Measurements from ENCODE around the gene MEGF11.

MEGF11 gene

GRCh38 chr15:66239514-66239913 is 14.0 kb downstream of the MEGF11 start:
- DNase-seq (ENCODE audit: low spot score) = no peak

DNA sequence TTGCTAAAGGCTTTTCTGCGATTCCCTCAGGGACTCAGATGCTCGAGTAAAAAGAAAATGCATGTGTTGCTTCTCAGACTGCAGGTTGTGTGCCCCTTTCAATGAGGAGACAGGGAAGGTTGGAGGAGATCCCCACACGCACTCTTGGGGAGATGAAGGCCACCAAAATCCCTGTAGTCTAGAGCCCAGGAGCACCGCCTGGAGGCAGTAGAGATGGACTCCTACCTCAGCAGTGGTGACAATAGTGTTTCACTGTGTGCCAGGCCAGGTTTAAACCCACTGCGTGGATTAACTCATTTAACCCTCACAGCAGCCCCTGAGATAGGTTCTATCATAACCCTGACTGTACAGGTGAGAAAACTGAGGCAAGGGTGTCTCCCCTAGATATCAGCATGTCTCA is 15.2 kb downstream of the MEGF11 start:
- DNase-seq (ENCODE audit: low spot score) = no peak

- DNase-seq (ENCODE audit: low spot score) = no peak
These were observed 15.9 kb downstream of the MEGF11 start for GRCh38 chr15:66237513-66238235.

DNA sequence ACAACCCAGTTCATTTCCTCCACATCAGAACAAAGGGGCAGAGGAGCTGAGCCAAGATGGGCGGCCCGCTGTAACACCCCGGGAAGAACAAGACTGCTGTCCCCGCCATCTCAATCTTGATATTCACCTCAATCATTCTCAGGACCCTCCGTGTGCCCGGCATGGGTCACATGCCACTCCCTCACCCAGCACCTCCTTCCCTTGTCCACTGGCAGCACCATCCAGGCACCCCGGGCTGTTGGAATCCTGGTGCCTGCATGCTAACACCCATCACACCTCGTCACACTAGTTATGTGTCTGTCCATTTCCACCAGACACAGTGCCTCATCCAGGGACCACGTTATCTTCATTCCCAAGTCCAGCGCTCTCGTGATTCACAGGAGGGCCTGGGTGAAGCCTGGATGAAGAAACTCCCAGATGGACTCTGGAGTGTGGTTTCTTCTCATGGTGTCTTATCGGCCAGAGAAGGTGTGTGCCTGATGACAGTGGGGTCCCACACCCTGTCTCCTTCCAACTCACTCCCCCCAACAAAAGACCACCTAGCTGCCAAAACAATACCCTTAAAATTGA is 16.7 kb downstream of the MEGF11 start:
- DNase-seq (ENCODE audit: low spot score) = no peak

- no peak for DNase-seq (ENCODE audit: low spot score)
These were observed 17.7 kb downstream of the MEGF11 start for GRCh38 chr15:66235866-66236265.

DNA sequence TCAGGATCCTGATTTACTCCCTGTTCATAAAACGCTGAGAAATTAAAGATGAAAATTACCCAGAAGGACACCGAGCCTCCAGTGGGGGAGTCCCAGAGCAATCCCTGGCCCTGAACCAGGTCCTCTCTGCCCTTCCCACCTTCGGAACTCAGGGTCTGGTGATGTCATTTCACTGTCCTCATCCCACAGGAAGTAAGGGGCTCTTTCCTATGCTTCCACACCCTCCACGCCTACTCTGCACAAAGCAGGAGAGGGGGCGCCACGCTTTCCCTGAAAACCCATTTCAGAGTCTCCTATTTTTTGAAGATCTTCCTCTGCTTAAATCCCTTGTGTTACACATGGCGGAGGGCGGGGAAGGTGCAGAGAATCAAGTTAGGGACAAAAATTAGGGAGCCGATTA is 18.8 kb downstream of the MEGF11 start:
- DNase-seq (ENCODE audit: low spot score) = no peak

DNA sequence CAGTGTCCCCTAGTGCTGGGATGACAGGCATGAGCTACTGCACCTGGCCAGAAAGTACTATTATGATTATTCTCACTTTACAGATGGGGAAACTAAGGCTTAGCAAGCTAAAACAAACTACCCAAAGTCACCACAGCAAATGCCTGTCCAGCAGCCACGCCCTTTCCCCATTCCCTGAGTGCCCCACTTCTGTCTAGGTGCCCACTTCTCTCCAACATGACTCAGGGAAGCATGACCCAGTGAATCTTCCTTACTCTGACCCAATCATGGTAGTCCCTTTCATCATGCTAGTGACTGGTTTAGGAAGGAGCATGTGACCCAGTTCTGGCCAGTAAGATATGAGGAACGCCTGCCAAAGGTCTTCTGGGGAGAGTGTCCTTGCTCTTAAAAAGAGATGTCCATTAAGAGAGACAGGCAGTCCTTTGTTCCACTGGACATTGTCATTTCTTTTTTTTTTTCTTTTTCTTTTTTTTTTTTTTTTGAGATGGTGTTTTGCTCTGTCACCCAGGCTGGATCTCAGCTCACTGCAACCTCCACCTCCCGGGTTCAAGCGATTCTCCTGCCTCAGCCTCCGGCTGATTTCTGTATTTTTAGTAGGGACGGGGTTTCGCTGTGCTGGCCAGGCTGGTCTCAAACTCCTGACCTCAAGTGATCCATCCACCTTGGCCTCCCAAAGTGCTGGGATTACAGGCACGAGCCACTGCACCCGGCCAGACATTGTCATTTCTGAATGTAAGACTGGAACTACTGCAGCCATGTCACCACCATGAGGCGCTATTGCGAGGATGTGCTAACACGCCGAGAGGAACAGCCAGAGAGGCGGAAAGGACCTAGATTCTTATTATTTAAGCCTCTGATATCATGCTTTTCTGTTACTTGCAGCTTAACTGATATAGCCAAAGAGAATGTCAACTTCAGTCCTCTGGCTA is 19.8 kb downstream of the MEGF11 start:
- no peak for DNase-seq (ENCODE audit: low spot score)

DNA sequence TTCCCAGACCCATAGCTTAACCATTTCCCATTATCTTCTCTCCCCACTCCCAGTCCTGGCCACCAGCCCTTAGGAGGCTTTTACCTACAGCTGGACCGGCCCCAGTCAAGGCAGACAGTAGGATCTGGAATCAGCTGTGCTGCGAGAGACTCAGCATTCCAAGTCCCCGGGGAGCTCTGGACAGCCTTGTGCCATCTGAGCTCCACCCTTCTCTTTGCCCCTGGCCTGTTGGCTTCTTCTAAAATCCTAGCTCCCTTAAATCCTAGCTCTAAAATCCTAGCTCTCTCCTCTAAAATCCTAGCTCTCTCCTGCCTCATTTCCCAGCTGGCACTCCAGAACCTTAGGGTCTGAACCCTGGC is 21.3 kb downstream of the MEGF11 start:
- no peak for DNase-seq (ENCODE audit: low spot score)

DNA sequence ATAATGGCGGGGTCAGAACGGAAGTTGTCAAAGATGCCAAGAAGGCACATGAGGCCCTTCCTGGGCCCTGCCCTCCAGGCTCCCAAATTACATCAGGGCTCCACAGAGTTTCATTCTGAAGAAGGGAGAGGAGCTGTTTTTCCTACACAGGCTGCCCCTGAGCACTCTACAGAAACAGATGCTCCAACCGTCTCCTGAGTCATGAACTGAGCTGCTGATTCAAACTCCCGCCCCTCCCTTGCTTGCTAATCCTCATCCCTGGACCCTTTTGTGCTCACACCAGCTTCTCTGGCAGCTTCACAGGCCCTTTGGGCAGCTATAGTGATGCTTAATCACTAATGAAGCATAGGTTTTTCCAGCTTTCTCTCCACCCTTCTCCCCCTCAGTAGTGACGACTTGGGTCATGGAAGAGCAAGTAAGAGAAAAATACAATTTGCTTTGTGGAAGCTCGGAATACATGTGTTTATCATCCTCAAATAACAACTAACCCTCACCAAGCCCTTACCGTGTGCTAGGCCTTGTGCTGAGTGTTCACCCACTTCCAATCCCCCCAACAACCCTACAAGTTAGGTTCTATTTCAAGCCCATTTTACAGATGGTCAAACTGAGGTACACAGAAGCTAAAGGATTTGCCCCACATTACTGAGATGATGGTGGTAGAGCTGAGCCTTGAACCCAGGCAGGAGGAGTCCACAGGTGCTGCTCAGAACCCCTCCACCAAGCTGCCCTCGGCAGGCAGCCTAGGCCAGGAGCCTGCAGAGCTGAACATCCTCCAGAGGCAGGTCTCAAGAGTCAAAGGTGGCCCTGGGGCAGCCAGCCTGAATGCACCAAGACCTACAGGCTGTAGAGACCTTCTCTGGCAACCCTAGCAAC is 21.9 kb downstream of the MEGF11 start:
- no peak for DNase-seq (ENCODE audit: low spot score)

- DNase-seq (ENCODE audit: low spot score) = no peak
These were observed 23.6 kb downstream of the MEGF11 start for GRCh38 chr15:66229790-66230465.

GRCh38 chr15:66228807-66229735 is 24.5 kb downstream of the MEGF11 start:
- DNase-seq (ENCODE audit: low spot score) = no peak

- DNase-seq (ENCODE audit: low spot score) = no peak
These were observed 26.8 kb downstream of the MEGF11 start for GRCh38 chr15:66226736-66227135.

- no peak for DNase-seq (ENCODE audit: low spot score)
These were observed 27.8 kb downstream of the MEGF11 start for GRCh38 chr15:66225656-66226274.

GRCh38 chr15:66224946-66225345 is 28.6 kb downstream of the MEGF11 start:
- DNase-seq (ENCODE audit: low spot score) = no peak

- DNase-seq (ENCODE audit: low spot score) = no peak
These were observed 31.0 kb downstream of the MEGF11 start for GRCh38 chr15:66222273-66223198.

GRCh38 chr15:66221126-66221525 is 32.4 kb downstream of the MEGF11 start:
- DNase-seq (ENCODE audit: low spot score) = no peak

GRCh38 chr15:66220601-66221000 is 32.9 kb downstream of the MEGF11 start:
- DNase-seq (ENCODE audit: low spot score) = no peak

DNA sequence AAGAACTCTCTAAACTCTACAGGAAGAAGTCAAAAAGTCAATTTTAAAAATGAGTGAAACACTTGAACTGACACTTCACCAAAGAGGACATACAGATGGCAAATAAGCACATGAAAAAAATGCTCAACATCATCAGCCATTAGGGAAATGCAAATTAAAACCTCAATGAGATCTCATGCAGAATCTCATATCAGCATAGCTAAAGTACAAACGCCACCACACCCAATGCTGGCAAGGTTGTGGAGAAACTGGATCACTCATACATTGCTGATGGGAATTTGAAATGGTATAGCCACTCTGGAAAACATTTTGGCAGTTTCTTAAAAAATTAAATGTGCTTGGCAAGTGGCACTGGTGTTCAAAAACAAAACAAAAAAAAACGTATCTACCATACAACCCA is 34.2 kb downstream of the MEGF11 start:
- no peak for DNase-seq (ENCODE audit: low spot score)

- DNase-seq (ENCODE audit: low spot score) = no peak
These were observed 36.7 kb downstream of the MEGF11 start for GRCh38 chr15:66216806-66217205.

Measured in ecto neural progenitor cell (in vitro differentiated cells).